Karpas-422 (cell line): ENCODE measurements around the gene DOLPP1. TPM values are rescaled to one million over a fixed set of nuclear protein-coding genes. Genes with fewer than 3 reads are reported as not detected.
A peak's percentile ranks its signal among the peaks of the same experiment; 100 is the strongest.

Experiments
- DNase-seq: peaks from one replicate; pipeline ENCODE4 v3.0.0-alpha.2; 2015
- H2AFZ ChIP-seq: fragments of 200-600 bp; sonication (generic); 2 replicates; pipeline ENCODE4 v1.6.1; 2014; ENCODE audit warnings: antibody characterized with exemption, low read length, mixed read lengths
- H3K27ac ChIP-seq: fragments of 200-600 bp; sonication (generic); 2 replicates; pipeline ENCODE4 v1.5.1; 2014; ENCODE audit warnings: mild to moderate bottlenecking, low read length, moderate library complexity
- H3K27me3 ChIP-seq: fragments of 200-600 bp; sonication (generic); 2 replicates; pipeline ENCODE4 v1.6.1; 2014; ENCODE audit warnings: low read length, mixed read lengths
- H3K36me3 ChIP-seq: fragments of 200-600 bp; sonication (generic); 2 replicates; pipeline ENCODE4 v1.6.1; 2014; ENCODE audit warnings: low read length, mixed read lengths; ENCODE audit not compliant: insufficient read depth
- H3K4me1 ChIP-seq: fragments of 200-600 bp; sonication (generic); 2 replicates; pipeline ENCODE4 v1.6.1; 2014; ENCODE audit warnings: mild to moderate bottlenecking, low read length, mixed read lengths
- H3K4me2 ChIP-seq: fragments of 200-600 bp; sonication (generic); 2 replicates; pipeline ENCODE4 v1.6.1; 2014; ENCODE audit warnings: low read length, low read depth, mild to moderate bottlenecking; ENCODE audit not compliant: poor library complexity, severe bottlenecking
- H3K4me3 ChIP-seq: fragments of 200-600 bp; sonication (generic); 2 replicates; pipeline ENCODE4 v1.5.1; 2014; ENCODE audit warnings: mild to moderate bottlenecking, antibody characterized with exemption, low read length, mixed read lengths
- H3K79me2 ChIP-seq: fragments of 200-600 bp; sonication (generic); 2 replicates; pipeline ENCODE4 v1.6.1; 2014; ENCODE audit warnings: mild to moderate bottlenecking, low read length, mixed read lengths
- H3K9ac ChIP-seq: fragments of 200-600 bp; sonication (generic); 2 replicates; pipeline ENCODE4 v1.6.0; 2014; ENCODE audit warnings: low read length
- H3K9me2 ChIP-seq: fragments of 200-600 bp; sonication (generic), shearing (Covaris generic); replicated peaks from 2 replicates; pipeline ENCODE4 v1.6.0; 2014; ENCODE audit warnings: mild to moderate bottlenecking, low read length, moderate library complexity; ENCODE audit not compliant: insufficient read depth
- H3K9me3 ChIP-seq: fragments of 300-700, 200-600 bp; sonication (generic); 2 replicates; pipeline ENCODE4 v1.6.1; 2014; ENCODE audit warnings: low read length, mixed read lengths
- H4K20me1 ChIP-seq: fragments of 200-600 bp; sonication (generic); 2 replicates; pipeline ENCODE4 v1.6.1; 2014; ENCODE audit warnings: mild to moderate bottlenecking, antibody characterized with exemption, low read length, low read depth; ENCODE audit not compliant: insufficient read depth
- total RNA-seq: library from RNA; depleted of rRNA; stranded (reverse); fragments of >200 nt; shearing (Covaris generic); gene quantifications from 2 replicates; pipeline ENCODE4 v1.2.3, GENCODE V29; 2014; ENCODE audit warnings: low replicate concordance; rRNA removed

Gene DOLPP1
- total RNA-seq, 1 experiment from 2014 or later = 6.7 TPM

- DNase-seq = no peak
- peaks cover 48% of the 10 kb centered on the region for H3K4me1 ChIP-seq
Measured at GRCh38 chr9:129138476-129139232, 57.7 kb downstream of the DOLPP1 start.

DNA sequence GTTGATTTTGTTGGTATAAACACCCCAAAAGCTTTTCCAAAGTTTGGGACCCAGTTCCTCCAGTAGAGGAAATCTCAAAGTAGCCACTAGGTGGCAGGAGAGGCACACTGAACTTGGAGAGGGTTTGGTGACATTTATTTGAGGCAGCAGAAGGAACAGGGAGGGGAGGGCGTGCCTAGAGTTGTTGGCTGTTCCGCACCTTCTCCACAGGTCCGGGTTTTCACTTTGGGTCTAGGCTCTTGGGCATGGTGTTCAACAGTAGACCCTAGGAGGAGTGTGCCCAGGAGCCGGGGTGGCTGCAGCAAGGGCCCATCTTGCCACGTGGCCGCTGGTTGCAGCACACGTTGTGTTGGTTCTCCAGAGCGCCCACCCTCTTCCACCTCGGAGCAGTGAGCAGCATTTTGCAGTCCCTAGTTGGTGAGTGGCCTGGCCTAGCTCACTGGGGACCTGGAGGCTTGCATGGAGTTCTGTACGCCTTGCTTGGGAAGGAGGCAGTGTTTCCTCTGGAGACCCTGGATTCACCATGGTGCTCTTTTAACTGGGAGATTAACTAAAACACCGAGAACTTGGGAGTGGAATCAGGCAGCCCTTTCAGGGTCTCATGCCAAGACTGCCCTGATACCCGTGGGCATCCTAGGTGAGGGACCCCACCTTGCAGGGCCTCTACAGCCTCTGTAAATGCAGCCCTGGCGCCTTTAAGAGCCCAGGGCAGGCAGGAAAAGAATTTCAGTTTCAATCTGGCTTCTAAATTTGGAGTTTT is 58.5 kb downstream of the DOLPP1 start:
- no peaks in the 10 kb centered on the region for H3K9me2 ChIP-seq
- H3K4me3 ChIP-seq = peak overlapping the region; percentile 69
- H3K27me3 ChIP-seq = no peaks in the 10 kb centered on the region
- H3K79me2 ChIP-seq = no peaks in the 10 kb centered on the region; the same call in 1 of the 2 replicates
- H3K9ac ChIP-seq = peak overlapping the region; percentile 94
- H3K27ac ChIP-seq = peak overlapping the region; percentile 100
- no peaks in the 10 kb centered on the region for H3K9me3 ChIP-seq
- no peaks in the 10 kb centered on the region for H4K20me1 ChIP-seq
- H3K4me2 ChIP-seq = peak overlapping the region; percentile 99
- peaks cover 7% of the 10 kb centered on the region; the same call in 1 of the 2 replicates for H3K36me3 ChIP-seq
- peak; percentile 94 for DNase-seq
- peak overlapping the region; percentile 7; the same call in 1 of the 2 replicates for H2AFZ ChIP-seq
- H3K4me1 ChIP-seq = peaks cover 50% of the 10 kb centered on the region

More at GRCh38 chr9:129138476-129139232, 57.7 kb downstream of the DOLPP1 start:
- H3K27ac ChIP-seq = no peak overlapping the region
- no peaks in the 10 kb centered on the region for H4K20me1 ChIP-seq
- H3K36me3 ChIP-seq = peaks cover 5% of the 10 kb centered on the region; the same call in 1 of the 2 replicates
- no peaks in the 10 kb centered on the region; the same call in 1 of the 2 replicates for H3K79me2 ChIP-seq
- no peaks in the 10 kb centered on the region for H3K9me3 ChIP-seq
- H3K27me3 ChIP-seq = no peaks in the 10 kb centered on the region
- no peaks in the 10 kb centered on the region for H3K9me2 ChIP-seq
- no peak overlapping the region for H2AFZ ChIP-seq
- H3K4me2 ChIP-seq = no peak overlapping the region
- no peak overlapping the region for H3K4me3 ChIP-seq
- H3K9ac ChIP-seq = no peak overlapping the region

DNA sequence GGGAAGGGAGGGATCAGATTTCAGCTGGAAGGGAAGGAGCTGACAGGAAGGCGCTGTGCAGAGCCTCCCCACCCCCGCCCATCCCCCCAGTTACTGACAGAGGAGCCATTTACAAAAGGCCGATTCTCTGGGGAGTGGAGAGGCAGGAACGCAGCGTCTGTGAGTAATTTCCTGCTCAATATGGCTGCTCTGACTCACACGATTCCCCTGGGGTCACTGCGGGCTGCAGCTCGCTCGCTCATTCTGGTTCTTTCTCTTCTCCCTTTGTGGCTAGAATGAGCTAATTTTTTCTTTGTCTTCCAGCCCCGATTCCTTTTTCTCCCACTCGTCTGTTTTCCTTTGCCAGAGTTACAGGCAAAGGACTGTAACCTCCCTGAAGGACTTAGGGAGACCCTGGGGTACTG is 59.1 kb downstream of the DOLPP1 start:
- Histone ChIP-seq H4K20me1 (no peaks in the 10 kb centered on the region), H3K79me2 (no peaks in the 10 kb centered on the region; the same call in 1 of the 2 replicates), H3K4me3 (peak overlapping the region; percentile 69), H3K4me2 (peak overlapping the region; percentile 99), H3K36me3 (peaks cover 7% of the 10 kb centered on the region; the same call in 1 of the 2 replicates), H2AFZ (no peak overlapping the region; the same call in 1 of the 2 replicates), H3K9ac (peak overlapping the region; percentile 94), H3K4me1 (peaks cover 50% of the 10 kb centered on the region), H3K27me3 (no peaks in the 10 kb centered on the region), H3K9me3 (no peaks in the 10 kb centered on the region), H3K27ac (peak overlapping the region; percentile 100), H3K9me2 (no peaks in the 10 kb centered on the region)
- DNase-seq = peak; percentile 99

Other genes with a start within 250 kb of the DOLPP1 start
- gene KYAT1, start 199.2 kb upstream of the DOLPP1 start, total RNA-seq = 26.8 and 31.3 TPM in 2 replicates
- gene LRRC8A, start 199.0 kb upstream of the DOLPP1 start, total RNA-seq = 6.3 and 7.8 TPM in 2 replicates
- gene PHYHD1, start 160.1 kb upstream of the DOLPP1 start, total RNA-seq = not detected in 2 replicates
- 6.1 and 10.7 TPM in 2 replicates for gene DOLK, start 133.5 kb upstream of the DOLPP1 start, total RNA-seq
- gene NUP188, start 133.4 kb upstream of the DOLPP1 start, total RNA-seq = 32.1 and 49.0 TPM in 2 replicates
- gene SH3GLB2, start 52.8 kb upstream of the DOLPP1 start, total RNA-seq = 42.1 and 76.3 TPM in 2 replicates
- 10.2 and 26.4 TPM in 2 replicates for gene MIGA2, start 44.5 kb upstream of the DOLPP1 start, total RNA-seq
- gene CRAT, start 29.7 kb downstream of the DOLPP1 start, total RNA-seq = not detected in 2 replicates
- gene PTPA, start 30.3 kb downstream of the DOLPP1 start, total RNA-seq = 62.7 and 98.6 TPM in 2 replicates
- gene IER5L, start 97.2 kb downstream of the DOLPP1 start, total RNA-seq = 0.48 and 2.3 TPM in 2 replicates